Stimulated activated CD4-positive, alpha-beta T cell treated with anti-CD3 and anti-CD28 coated beads, Interleukin-1b, Interleukin-23, amount 100 ng/mL, for 48 hours (primary cell): Measurements from ENCODE around the gene CMTM6.
"Not testable (repeated sequence)": the region's sequence is repeated elsewhere in the genome, so short reads cannot be mapped to it uniquely, and the experiment has no call there.

ENCODE experiments used
- DNase-seq: peaks from one replicate; pipeline ENCODE4 v3.0.0-alpha.2; 2020

The CMTM6 gene

GRCh38 chr3:32463415-32463814 is 39.2 kb downstream of the CMTM6 start:
- not testable (repeated sequence) for DNase-seq

GRCh38 chr3:32462191-32462986 is 40.3 kb downstream of the CMTM6 start:
- DNase-seq = not testable (repeated sequence)

- DNase-seq = not testable (repeated sequence)
Observed at GRCh38 chr3:32460817-32461496, 41.7 kb downstream of the CMTM6 start.

- DNase-seq = peak; percentile 74
Observed at GRCh38 chr3:32460031-32460749, 42.5 kb downstream of the CMTM6 start.

- DNase-seq = no peak
Observed at GRCh38 chr3:32459450-32459849, 43.2 kb downstream of the CMTM6 start.

GRCh38 chr3:32457971-32458471 is 44.6 kb downstream of the CMTM6 start:
- DNase-seq = peak; percentile 45

GRCh38 chr3:32456429-32457130 is 46.1 kb downstream of the CMTM6 start:
- no peak for DNase-seq

- no peak for DNase-seq
Observed at GRCh38 chr3:32455609-32456428, 46.8 kb downstream of the CMTM6 start.

- DNase-seq = no peak
Observed at GRCh38 chr3:32454731-32455608, 47.7 kb downstream of the CMTM6 start.

- no peak for DNase-seq
Observed at GRCh38 chr3:32454111-32454510, 48.5 kb downstream of the CMTM6 start.

- DNase-seq = no peak
Observed at GRCh38 chr3:32453346-32453745, 49.3 kb downstream of the CMTM6 start.

GRCh38 chr3:32452009-32452408 is 50.6 kb downstream of the CMTM6 start:
- DNase-seq = no peak

GRCh38 chr3:32450992-32451659 is 51.5 kb downstream of the CMTM6 start:
- DNase-seq = no peak

GRCh38 chr3:32450426-32450825 is 52.2 kb downstream of the CMTM6 start:
- DNase-seq = no peak

- no peak for DNase-seq
Observed at GRCh38 chr3:32449691-32450090, 53.0 kb downstream of the CMTM6 start.

- DNase-seq = no peak
Observed at GRCh38 chr3:32448686-32449474, 53.8 kb downstream of the CMTM6 start.

GRCh38 chr3:32447865-32448400 is 54.7 kb downstream of the CMTM6 start:
- DNase-seq = no peak

- DNase-seq = no peak
Observed at GRCh38 chr3:32443478-32443877, 59.2 kb downstream of the CMTM6 start.

- no peak for DNase-seq
Observed at GRCh38 chr3:32442766-32443165, 59.9 kb downstream of the CMTM6 start.
